Stimulated activated naive CD4-positive, alpha-beta T cell treated with Interleukin-2 at 50 U/mL for 16 hours (primary cell): ENCODE data around the gene NUP205.
A peak's percentile ranks its signal among the peaks of the same experiment; 100 is the strongest.

Experiments used
- DNase-seq: peaks from one replicate; lab custom pipeline; 2025; lab: John Stamatoyannopoulos, UW

NUP205 gene, protein sequence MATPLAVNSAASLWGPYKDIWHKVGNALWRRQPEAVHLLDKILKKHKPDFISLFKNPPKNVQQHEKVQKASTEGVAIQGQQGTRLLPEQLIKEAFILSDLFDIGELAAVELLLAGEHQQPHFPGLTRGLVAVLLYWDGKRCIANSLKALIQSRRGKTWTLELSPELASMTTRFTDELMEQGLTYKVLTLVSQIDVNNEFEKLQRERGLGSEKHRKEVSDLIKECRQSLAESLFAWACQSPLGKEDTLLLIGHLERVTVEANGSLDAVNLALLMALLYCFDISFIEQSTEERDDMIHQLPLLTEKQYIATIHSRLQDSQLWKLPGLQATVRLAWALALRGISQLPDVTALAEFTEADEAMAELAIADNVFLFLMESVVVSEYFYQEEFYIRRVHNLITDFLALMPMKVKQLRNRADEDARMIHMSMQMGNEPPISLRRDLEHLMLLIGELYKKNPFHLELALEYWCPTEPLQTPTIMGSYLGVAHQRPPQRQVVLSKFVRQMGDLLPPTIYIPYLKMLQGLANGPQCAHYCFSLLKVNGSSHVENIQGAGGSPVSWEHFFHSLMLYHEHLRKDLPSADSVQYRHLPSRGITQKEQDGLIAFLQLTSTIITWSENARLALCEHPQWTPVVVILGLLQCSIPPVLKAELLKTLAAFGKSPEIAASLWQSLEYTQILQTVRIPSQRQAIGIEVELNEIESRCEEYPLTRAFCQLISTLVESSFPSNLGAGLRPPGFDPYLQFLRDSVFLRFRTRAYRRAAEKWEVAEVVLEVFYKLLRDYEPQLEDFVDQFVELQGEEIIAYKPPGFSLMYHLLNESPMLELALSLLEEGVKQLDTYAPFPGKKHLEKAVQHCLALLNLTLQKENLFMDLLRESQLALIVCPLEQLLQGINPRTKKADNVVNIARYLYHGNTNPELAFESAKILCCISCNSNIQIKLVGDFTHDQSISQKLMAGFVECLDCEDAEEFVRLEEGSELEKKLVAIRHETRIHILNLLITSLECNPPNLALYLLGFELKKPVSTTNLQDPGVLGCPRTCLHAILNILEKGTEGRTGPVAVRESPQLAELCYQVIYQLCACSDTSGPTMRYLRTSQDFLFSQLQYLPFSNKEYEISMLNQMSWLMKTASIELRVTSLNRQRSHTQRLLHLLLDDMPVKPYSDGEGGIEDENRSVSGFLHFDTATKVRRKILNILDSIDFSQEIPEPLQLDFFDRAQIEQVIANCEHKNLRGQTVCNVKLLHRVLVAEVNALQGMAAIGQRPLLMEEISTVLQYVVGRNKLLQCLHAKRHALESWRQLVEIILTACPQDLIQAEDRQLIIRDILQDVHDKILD (N-terminal part only)

DNA sequence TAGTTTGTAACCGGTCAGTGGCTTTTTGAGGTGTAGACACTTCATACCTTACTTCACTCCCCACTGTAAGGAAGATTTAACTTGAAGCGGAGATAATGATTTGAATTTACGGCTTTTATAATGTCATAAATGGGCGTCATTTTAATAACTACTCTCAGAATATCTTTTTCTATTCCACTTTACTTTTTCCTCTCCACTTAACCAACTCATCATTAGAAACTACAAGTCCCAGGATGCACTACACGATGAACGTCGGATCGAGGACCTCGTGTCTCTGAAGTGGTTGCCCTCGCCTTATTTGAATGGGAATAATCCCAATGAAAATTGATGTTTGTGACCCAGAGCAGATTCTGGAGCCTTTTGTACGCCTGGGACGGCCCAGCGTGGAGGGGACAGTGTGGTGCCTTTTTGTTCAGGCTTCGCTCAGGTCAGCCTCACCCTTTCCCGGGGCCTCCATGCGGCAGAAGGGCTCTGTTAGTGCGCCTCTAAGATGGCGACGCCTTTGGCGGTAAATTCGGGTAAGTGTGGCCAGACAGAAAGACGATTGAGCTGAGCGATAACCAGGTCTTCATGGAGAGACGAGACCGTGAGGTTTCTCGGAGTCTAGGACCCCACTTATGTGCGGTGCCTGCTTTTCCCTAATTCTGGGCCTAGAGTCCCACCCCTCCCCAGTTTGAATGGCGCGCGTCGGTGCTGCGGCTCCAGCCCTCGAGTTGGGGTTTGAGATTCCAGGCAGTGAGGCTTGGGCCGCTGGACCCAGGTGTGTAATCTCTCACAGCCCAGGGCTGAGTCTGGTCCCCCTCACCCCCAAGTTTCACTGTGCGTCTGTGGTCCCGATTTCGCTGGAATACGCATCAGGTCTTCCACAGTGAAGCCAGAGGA, at the start of gene NUP205:
NUP205 (plus strand) TSS at position 463 of the 882 bp plus-strand sequence; CDS start at position 491, 28 bp downstream.
- peak; percentile 62 for DNase-seq

DNA sequence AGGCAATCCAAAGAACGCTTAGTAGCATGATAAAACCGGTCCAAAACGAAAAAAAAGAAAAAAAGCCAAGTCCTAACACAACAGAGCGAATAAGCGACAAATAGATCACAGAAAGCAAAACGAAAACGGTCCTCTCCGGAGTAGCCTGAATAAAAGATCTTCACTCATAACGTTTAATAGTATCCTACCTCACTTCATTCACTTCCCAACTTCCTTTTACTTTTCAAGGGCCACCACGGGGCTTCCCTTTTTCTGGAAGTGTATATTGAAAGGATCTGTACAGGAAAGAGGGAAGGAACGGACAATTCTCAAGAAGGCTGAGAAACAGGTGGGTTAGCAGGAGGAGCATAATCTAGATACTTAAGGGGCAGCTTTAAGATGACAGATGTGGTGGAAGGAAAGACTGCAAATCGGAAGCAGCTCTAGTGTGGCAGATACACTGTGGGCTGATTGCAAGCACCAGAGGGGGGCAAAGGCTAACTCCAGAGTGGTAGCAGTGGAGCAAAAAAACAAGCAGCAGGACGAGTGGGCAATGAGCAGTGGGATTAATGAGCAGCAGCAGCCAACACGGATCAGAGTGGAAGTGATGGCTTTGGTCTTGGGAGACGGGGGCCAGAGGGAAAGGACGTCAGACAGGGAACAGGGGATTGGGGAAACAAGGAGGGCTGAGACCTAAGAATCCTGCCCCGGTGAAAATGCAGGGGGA, 48.7 kb upstream of the NUP205 start:
- DNase-seq, result no peak

DNA sequence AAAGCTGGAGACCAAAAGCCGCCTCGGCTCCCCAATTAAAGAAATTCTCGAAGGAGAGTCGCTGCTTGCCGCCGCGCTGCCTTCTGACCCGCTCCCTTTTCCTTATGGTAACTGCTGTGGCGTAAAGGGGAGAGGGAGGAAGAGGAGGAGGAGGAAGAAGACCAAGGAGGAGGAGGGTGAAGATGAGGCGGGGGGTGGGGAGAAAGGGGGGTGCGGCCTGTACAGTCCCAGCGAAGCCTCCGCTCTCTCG, 48.2 kb upstream of the NUP205 start:
- DNase-seq, result no peak

DNA sequence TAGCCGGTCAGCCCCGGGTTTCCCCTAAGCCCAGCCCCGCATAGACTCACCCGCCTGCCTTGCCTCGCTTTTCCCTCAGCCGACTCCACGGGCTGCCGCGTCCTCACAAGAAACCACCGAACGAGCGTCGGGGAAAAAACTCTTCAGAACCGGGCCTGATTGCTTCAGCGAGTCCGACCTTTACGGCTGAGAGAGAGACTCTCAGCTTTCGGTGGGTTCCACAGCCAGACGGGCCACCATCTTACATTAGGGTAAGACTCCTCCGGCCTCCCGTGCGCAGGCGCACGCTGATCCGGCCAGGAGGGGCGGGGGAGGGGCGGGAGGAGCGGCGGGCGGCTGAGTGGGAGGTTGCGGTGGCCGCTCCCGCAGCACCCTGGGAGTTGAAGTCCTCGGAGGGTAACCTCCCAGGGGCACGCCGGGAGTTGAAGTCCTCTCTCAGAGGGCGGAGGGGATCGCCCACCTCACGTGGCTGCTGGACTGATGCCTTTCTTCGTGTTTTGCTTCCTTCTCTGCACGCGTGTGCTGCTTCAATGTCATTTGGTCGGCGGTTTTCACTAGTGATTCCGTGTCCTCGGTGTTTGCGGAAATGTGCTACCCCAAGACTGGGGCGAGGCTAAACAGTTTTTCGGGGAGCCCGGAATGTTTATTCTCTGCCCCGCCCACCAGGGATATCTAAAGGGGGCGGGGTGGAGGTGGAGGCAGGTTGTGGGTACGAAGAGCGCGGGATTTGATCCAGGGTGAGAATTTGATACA, 47.7 kb upstream of the NUP205 start, which contains the start of gene CNOT4:
CNOT4 (minus strand) TSS at position 264 of the 753 bp plus-strand sequence. CDS start 71,771 bp downstream, outside the sequence.
- peak; percentile 98 for DNase-seq

DNA sequence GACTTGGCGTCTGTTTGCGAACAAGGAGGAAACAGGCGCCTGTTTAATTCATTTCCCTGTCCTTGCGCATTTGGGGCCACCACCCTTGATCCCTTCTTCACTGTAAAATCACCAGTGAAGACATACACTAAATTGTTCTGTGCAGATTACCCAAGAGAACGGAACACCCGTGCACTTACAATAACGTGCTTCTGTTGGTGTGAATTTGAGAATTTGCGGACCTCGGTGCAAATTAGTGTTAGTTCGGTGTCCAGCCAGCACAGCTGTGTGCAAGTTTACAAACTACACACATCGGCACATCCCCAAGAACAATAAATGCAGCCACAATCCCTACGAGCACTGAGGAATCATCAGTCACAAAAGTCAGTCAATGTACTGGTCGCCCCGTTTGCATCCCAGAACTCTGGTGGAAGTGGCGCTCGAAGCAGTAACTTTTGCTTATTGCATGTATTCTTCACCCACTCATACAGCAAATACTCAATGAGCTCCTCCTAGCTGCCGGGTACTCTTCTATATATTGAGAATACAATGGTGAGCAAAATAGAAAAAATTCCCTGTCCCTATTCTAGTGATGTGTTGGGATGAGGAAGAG, 47.0 kb upstream of the NUP205 start:
- no peak for DNase-seq

DNA sequence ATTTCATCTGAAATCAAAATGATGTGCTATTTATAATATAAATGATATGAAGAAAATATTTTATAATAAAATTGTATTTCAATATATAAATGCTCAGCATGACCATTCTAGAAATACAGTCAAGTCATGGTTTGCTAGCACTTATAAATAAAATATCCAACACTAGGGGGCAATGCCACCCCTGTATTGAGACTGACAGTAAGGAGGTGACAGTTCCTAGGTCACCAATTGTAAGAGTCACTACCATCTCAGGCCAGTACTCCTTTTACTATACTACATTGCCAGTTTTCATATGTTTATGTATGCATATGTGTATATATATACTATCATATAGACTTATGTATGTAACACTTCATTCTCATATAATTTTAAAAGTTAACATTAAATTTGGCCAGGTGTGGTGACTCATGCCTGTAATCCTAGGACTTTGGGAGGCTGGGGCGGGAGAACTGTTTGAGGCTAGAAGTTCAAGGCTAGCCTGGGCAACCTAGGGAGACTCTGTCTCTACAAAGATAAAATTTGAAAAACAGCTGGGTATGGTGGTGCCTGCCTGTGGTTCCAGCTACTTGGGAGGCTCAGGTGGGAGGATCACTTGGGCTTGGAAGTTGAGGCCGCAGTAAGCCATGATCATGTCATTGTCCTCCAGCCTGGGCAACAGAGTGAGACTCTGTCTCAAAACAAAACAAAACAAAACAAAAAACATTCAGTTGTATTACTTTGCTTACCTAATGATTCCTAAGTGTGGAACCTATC, 45.4 kb upstream of the NUP205 start:
- DNase-seq, result no peak

DNA sequence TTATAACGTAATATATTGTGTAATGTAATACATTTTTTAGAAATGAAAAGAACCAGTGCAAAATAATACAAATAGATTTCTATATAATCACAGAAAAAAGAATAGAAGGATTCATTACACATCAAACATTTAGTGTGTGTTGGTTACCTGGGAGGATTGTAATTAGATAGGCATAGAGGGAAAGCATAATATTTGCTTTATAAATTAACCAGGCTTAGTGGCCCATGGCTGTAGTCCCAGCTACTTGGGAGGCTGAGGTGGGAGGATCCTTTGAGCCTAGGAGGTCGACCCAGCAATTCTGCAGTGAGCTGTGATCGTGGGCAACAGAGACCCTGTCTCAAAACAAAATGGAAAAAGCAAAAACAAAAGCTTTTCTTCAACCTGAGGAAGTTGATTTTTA, 42.9 kb upstream of the NUP205 start:
- no peak for DNase-seq

DNA sequence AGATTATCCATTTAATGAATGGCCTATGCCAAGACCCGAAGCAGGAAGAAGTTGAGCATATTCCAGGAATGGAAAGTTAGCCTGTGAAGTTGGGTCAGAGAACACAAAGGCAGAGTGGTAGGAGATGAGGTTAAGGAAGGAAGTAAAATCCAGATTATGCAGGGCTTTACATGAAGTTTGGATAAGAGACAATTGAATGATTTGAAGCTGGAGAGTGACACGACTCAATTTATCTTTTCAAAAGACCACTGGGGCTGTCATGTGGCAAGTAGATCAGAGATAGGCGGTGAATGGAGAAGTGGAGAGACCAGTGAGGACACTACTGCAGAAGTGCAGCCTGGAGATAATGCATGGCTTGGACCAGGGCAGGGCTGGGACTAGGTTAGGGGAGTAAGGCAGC, 40.7 kb upstream of the NUP205 start:
- no peak for DNase-seq

DNA sequence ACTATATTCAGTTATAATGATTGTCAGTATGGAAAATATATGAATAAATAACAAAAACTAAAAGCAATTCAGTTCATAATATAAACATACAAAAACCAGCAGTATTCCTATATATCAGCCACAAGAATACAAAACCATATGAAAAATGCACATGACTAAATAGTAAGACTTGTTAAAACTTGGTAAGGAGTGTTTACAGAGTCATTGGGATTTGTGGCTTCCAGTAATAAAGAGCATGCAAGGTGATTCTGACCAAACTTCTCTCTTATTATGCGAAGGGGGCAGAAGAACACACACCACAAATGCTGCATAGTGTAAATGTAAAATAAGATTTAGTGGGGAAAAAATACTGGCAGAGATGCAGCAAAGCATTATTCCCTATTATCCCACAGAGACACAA, 39.0 kb upstream of the NUP205 start:
- DNase-seq, result no peak

DNA sequence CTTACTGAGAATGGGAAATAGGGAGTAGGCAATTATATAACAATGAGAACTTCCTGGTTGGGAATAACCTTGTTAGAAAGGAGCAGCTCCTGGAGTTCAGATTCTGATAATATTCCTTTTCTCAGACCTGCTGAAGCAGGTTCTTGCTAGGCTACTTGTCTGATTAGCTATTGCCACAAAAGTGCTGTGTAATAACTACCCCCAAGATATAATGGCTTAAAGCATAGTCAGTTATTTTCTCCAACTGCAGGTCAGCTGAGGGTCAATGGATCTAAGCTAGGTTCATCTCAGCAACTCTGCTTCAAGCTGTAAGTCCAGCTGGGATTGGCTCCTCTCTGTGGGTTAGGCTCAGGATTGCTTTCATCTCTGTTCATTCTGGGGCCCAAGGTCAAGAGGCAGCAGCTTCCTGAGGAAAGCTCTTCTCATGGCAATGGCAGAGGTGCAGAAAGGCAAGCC, 38.5 kb upstream of the NUP205 start:
- no peak for DNase-seq

DNA sequence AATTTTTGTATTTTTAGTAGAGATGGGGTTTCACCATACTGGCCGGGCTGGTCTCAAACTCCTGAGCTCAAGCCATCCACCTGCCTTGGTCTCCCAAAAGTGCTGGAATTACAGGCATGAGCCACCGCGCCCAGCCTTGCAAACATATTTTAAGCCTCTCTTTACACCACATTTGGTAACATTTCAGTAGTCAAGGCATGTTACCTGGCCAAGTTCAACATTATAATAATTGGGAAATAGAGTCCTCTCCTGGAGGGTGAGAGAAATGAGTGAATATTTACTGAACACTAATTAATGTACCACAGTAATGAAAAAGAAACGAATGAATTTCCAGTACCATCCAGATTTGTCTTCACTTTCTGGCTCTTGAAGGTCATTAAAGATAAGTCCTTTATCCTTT, 37.8 kb upstream of the NUP205 start:
- DNase-seq, result no peak

DNA sequence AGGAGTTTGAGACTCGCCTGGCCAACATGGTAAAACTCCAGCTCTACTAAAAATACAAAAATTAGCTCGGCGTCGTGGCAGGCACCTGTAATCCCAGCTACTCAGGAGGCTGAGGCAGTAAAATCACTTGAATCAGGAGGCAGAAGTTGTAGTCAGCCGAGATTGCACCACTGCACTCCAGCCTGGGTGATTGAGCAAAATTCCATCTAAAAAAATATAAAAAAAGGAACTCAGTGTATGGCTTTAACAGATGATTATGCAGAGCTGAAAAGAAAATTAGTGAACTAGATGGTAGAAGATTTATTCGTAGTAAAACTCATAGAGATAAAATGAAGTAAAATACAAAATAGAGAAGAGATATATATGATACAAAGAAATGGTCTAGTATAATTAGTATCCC, 35.2 kb upstream of the NUP205 start:
- no peak for DNase-seq

DNA sequence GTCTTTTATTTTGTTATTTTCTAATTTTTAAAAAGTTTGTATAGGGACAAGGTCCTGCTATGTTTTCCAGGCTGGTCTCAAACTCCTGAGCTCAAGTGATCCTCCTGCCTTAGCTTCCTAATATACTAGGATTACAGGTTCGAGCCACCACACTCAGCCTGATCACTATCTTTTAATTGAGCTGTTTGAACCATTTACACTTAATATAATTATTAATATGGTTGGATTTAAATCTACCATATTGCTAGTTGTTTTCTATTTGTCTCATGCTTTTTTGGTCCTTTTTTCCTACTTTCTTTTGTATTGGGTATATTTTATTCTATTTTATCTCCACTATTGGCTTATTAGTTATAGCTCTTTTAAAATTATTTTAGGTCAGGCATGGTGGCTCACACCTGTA, 34.6 kb upstream of the NUP205 start:
- DNase-seq, result no peak

DNA sequence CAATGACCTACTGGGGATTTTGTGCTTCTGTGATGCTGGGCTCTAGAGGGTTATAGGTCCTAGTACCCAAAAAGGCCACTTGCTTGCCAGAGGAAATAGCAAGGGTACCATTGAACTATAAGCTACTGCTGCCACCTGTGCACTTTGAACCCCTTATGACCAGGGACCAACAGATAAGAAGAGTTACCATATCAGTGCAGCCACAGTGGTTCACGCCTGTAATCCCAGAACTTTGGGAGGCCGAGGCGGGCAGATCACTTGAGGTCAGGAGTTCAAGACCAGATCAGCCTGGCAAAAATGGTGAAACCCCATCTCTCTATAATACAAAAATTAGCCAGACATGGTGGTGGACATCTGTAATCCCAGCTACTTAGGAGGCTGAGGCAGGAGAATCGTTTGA, 32.3 kb upstream of the NUP205 start:
- no peak for DNase-seq

DNA sequence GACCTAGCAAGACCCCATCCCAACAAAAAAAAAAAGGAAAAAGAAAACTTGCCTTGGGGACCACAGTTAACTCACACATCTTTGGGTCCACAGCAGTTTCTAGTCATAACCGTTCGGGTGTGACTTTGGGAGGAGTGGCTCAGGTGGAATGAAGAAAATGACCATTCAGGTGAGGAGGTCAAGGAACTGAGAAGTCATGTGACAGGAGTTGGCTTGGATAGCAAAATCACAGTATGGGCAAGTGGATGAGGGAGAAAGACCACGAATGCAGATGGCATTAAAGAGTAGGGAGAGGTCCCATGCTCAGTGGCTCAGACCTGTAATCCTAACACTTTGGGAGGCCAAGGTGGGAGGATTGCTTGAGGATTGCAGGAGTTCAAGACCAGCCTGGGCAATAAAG, 30.7 kb upstream of the NUP205 start:
- DNase-seq, result no peak

DNA sequence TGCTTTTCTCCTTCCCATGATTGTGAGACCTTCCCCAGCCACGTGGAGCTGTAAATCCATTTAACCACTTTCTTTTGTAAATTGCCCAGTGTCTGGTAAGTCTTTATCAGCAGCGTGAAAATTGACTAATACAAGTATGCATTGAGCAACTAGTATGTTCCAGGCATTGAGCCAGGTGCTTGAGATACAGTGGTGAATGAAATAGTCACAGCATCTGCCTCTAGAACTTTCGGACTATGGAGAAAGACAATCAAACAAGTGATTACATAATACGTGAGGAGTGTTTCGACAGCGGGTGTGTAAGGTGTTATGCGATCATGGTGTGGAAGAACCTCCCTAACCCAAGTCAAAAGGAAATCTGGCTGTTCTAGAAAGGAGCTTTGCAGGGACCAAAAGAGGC, 21.6 kb upstream of the NUP205 start:
- DNase-seq, result no peak

DNA sequence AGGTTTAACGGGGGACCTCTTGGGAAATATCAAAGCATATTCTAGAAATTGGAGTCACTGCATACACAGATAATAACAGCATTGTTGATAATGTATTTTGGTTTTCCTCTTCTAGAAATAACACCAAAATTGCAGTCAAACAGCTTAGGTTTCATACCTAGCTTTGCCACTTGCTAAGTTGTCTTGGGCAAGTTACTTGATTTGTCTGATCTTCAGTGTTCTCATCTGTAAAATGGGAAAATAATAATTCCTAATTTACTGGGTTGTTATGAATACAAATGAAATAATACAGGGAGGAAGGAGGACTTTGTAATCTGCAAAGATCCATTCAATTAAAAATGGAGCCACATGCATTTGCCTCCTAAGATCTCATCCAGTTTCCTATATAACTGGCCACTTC, 20.3 kb upstream of the NUP205 start:
- no peak for DNase-seq

DNA sequence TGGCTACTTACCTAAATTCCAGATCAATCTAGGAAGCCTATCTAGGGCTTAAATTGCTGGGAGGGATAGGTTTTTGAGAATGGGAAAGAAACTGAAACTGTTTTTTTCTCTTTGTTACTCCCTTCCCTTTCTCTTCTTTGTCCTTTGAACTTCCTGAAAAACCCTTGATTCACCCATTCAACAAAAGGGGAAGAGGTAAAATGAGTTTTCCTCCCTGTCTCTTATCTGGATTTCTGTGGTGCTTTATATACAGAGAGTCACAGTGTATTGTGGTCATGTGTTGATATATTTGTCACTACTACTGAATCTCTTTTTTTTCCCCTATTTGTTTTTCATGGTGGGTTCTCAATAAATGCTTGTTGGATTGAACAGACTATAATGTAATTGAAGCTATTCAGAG, 19.8 kb upstream of the NUP205 start:
- DNase-seq, result no peak

DNA sequence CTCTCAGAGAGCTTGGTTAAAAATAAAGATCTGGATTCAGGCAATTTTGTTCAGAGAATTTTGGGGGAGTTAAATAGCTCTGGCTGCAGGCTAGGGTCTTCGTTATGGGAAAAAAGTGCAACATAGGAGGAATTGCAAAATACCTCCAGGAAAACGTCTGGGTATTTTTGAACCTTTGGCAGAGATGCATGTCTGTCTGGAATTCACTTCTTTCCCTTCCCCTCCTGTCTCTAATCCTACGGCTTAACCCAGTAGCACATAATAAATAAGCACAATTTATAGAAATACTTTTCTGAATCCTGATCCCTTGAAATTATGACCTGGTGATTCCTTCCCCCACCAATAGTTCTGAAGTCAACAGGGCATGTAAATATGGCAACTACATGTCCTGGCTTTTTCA, 19.3 kb upstream of the NUP205 start:
- no peak for DNase-seq
